Thyroid gland (tissue), 4 donors: ENCODE measurements around the gene IFNG. TPM values are rescaled to one million over a fixed set of nuclear protein-coding genes. Genes with fewer than 3 reads are reported as not detected.
"Not testable (repeated sequence)": the region's sequence is repeated elsewhere in the genome, so short reads cannot be mapped to it uniquely, and the experiment has no call there.

Experiments
- DNase-seq, 2 donors: peaks; one replicate each; pipeline ENCODE4 v3.0.0-alpha.2; 2019
- H3K27ac ChIP-seq, 3 donors: fragments of 200-600 bp; sonication (generic); 1 replicate in 2 of 3; 2 replicates in 1 of 3; pipeline ENCODE4 v1.5.1; 2016 to 2019; ENCODE audit warnings: mild to moderate bottlenecking in 1 of 3, moderate library complexity in 1 of 3
- H3K27me3 ChIP-seq: fragments of 200-600 bp; sonication (generic); one replicate; pipeline ENCODE4 v1.5.1; 2019
- H3K36me3 ChIP-seq, 2 donors: fragments of 200-600 bp; sonication (generic); one replicate each; pipeline ENCODE4 v1.5.1; 2016 to 2019
- H3K4me1 ChIP-seq, 2 donors: fragments of 200-600 bp; sonication (generic); one replicate each; pipeline ENCODE4 v1.5.1; 2017 to 2019
- H3K4me3 ChIP-seq, 3 donors: fragments of 200-600 bp; sonication (generic); replicated peaks in 1 of 3; 1 replicate in 2 of 3; 2 replicates in 1 of 3; pipeline ENCODE4 v1.5.1; 2016; ENCODE audit warnings: mild to moderate bottlenecking in 1 of 3
- H3K9me3 ChIP-seq: fragments of 200-600 bp; sonication (generic); one replicate; pipeline ENCODE4 v1.5.1; 2017
- POLR2A ChIP-seq, 2 donors: fragments of 450-650 bp; IDR thresholded peaks; one replicate each; pipeline ENCODE4 v1.6.1; 2017; ENCODE audit warnings: antibody characterized with exemption in 2 of 2, mild to moderate bottlenecking in 2 of 2, moderate library complexity in 1 of 2
- WGBS, 2 donors: methylation state at CpG; one replicate each; pipeline ENCODE4 v1.1.5; 2017; 5-methylcytosine and 5-hydroxymethylcytosine counted together
- intact Hi-C: fragments of 100-400 bp; cut with DNase I; formaldehyde crosslinking; loops from one replicate; pipeline ENCODE4 v1.15.1; 2023
- total RNA-seq, 4 donors: library from RNA; depleted of rRNA; stranded (reverse); fragments of >200 nt; gene quantifications; one replicate each; pipeline ENCODE4 v1.2.3, GENCODE V29; 2016
- TF ChIP-seq, protein P1 (sequence below), 6 experiments: fragments of 200-600 bp in 3 of 6; fragments of 450-650 bp in 3 of 6; sonication (generic) in 3 of 6; IDR thresholded peaks; one replicate each; pipeline ENCODE4 v1.5.1; 2016 to 2019; ENCODE audit warnings: antibody characterized with exemption in 6 of 6, mild to moderate bottlenecking in 2 of 6, inconsistent platforms in 1 of 6, moderate library complexity in 1 of 6

The IFNG gene
- total RNA-seq = not detected

DNA sequence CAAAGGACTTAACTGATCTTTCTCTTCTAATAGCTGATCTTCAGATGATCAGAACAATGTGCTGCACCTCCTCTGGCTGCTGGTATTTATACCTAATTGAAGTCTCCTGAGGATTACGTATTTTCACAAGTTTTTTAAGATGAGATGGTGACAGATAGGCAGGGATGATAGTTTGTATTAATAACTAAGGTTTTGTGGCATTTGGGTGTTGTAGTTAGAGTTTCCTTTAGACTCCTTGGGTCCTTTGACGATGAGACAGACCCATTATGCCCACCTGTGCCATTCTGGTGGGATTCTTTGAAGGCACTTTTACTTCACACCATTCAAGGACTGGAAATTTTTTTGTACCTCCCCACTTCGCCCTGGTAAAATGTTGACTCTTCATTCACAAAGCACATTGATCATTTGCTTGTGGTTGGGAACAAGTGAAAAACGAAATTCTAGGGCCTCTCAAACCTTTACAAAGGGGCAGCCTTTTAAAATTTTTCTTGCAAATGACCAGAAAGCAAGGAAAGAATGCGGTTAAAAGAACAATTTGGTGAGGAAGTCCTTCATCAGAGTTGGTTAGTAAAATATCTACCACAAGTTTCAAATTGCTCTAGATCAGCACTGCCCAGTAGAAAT lies at the start of gene IFNG:
IFNG (minus strand) TSS at position 60 of the 624 bp plus-strand sequence. CDS start 125 bp downstream, outside the sequence.
- WGBS, 2 donors = 74 to 75% methylated on average over 5 of the region's 5 CpGs
- intact Hi-C loops = no loop called here
- no peaks in the 10 kb centered on the region for H3K27me3 ChIP-seq
- no peaks in the 10 kb centered on the region for H3K36me3 ChIP-seq
- no peaks in the 10 kb centered on the region for H3K9me3 ChIP-seq
- H3K27ac ChIP-seq = no peak within 1 kb of the TSS
- no peaks in the 10 kb centered on the region for H3K4me1 ChIP-seq
- H3K4me3 ChIP-seq = no peak within 1 kb of the TSS
- TF ChIP-seq, protein P1, sequence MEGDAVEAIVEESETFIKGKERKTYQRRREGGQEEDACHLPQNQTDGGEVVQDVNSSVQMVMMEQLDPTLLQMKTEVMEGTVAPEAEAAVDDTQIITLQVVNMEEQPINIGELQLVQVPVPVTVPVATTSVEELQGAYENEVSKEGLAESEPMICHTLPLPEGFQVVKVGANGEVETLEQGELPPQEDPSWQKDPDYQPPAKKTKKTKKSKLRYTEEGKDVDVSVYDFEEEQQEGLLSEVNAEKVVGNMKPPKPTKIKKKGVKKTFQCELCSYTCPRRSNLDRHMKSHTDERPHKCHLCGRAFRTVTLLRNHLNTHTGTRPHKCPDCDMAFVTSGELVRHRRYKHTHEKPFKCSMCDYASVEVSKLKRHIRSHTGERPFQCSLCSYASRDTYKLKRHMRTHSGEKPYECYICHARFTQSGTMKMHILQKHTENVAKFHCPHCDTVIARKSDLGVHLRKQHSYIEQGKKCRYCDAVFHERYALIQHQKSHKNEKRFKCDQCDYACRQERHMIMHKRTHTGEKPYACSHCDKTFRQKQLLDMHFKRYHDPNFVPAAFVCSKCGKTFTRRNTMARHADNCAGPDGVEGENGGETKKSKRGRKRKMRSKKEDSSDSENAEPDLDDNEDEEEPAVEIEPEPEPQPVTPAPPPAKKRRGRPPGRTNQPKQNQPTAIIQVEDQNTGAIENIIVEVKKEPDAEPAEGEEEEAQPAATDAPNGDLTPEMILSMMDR (IDR thresholded peaks at IDR 0.05) = no peak
- no peak for TF ChIP-seq POLR2A (IDR thresholded peaks at IDR 0.05)
- no peak for DNase-seq

DNA sequence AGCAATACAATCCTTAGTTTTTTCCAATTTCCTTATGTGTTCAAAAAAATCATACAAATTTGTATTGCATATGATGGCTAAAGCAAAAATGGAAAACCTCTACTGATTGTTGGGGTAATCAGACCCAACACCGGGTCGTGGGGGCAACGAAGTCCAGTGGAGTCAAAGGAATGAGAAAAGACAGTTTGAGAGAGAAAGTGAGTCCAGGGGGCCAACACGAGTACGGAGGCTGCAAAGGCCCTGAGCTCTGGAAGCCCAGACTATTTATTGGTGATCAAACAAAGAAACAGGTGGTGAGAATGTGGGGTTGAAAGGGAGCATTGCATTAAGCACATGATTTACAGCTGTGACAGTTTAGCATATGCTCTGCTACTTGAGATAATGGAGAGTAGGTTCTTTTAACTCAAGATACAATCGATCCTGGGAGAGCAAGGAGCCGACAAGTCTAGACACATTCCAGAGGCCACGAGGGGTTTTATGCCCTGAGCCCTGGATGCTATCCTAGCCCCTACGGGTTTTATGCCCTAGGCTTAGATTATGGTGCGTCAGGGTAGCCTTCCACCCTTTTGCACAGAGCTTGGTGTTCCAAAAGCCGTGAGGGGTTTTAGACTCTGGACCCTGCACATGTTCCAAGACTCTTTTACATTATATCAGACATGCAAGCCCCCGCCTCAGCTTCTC lies 49.6 kb upstream of the IFNG start:
- H3K9me3 ChIP-seq, H3K36me3 ChIP-seq, H3K4me3 ChIP-seq, H3K27ac ChIP-seq, intact Hi-C loops, H3K27me3 ChIP-seq, H3K4me1 ChIP-seq, DNase-seq: not testable (repeated sequence)
- 66 to 67% methylated on average over 12 of the region's 12 CpGs for WGBS, 2 donors

DNA sequence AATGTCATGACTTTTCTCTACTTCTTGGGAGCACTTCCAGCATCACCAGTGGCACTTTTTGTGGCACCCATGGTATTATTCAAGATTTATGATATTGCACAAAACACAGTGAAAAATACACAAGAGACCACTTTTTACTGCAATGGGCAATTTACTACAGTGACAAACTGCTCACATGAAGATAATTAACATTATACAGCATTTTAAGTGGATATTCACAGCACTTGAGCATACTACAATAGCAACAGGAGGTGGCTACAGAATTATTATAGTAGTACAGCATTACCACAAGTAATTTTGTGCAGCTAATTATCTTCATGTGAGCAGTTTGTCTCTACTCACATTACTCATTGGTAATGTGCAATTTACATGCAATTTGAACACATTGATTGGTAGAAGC lies 47.7 kb upstream of the IFNG start:
- no peak for TF ChIP-seq POLR2A (IDR thresholded peaks at IDR 0.05)
- TF ChIP-seq, protein P1 (IDR thresholded peaks at IDR 0.05) = no peak
- Histone ChIP-seq H3K9me3 (no peaks in the 10 kb centered on the region), H3K36me3 (no peaks in the 10 kb centered on the region), H3K27me3 (no peaks in the 10 kb centered on the region), H3K27ac (no peak overlapping the region), H3K4me3 (no peak overlapping the region), H3K4me1 (no peaks in the 10 kb centered on the region)
- intact Hi-C loops = no loop called here
- DNase-seq = no peak

DNA sequence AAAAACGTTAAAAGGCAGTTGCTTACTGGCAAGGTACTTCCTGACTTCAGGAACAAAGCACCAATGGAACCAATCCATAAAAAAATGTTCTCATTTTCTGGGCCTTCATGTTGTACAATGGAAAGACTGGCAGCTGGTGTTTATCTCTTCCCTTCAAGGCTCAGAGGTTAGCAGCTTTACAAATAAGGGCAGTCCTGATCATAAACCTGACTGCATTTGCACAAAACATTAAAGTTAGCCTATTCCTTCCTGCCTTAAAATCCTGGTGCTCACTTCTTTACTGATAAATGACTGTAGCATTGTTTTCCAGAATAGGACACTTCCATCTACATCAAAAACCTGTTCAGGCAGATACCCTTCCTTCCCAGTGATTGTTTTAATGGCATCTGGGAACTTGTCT lies 46.9 kb upstream of the IFNG start:
- 42 to 64% methylated on average over 1 of the region's 1 CpG for WGBS, 2 donors
- intact Hi-C loops = no loop called here
- H3K27me3 ChIP-seq = no peaks in the 10 kb centered on the region
- H3K4me1 ChIP-seq = no peaks in the 10 kb centered on the region
- H3K4me3 ChIP-seq = no peak overlapping the region
- no peaks in the 10 kb centered on the region for H3K36me3 ChIP-seq
- no peaks in the 10 kb centered on the region for H3K9me3 ChIP-seq
- TF ChIP-seq, protein P1 (IDR thresholded peaks at IDR 0.05) = no peak
- no peak for TF ChIP-seq POLR2A (IDR thresholded peaks at IDR 0.05)
- DNase-seq = no peak
- no peak overlapping the region for H3K27ac ChIP-seq

DNA sequence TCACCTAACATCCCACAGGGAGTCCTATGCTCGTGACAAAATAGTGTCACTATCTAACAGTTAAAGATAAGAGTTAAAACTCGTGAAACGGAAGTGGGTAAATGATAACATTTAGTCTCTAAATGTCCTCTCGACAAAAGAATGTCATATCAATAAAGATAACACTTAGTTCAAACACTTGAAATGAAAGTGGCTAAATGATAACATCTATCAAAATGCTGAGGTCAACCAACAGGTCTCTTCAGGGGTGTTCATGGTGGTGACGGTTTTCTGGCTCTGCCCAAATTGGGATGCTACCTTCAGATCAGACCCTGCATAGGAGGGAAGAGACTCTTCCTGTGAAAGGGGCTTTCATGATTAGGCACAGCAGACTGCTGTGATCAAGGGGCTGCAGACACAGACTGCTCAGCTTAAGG lies 43.9 kb upstream of the IFNG start:
- no peaks in the 10 kb centered on the region for H3K27me3 ChIP-seq
- 57% methylated on average over 5 of the region's 5 CpGs for WGBS, 2 donors

More for the DNA sequence above, 43.9 kb upstream of the IFNG start:
- intact Hi-C loops = no loop called here
- Histone ChIP-seq H3K27ac (no peak overlapping the region), H3K36me3 (no peaks in the 10 kb centered on the region), H3K4me3 (no peak overlapping the region), H3K9me3 (no peaks in the 10 kb centered on the region), H3K4me1 (no peaks in the 10 kb centered on the region)
- no peak for TF ChIP-seq POLR2A (IDR thresholded peaks at IDR 0.05)
- TF ChIP-seq, protein P1 (IDR thresholded peaks at IDR 0.05) = no peak
- DNase-seq = no peak
